Measurements from ENCODE around the gene RBM17.
A peak's percentile ranks its signal among the peaks of the same experiment; 100 is the strongest.
"Not testable (repeated sequence)": the region's sequence is repeated elsewhere in the genome, so short reads cannot be mapped to it uniquely, and the experiment has no call there.

Gene RBM17

GRCh38 chr10:6140965-6141295, 52.1 kb downstream of the RBM17 start:
- no peak overlapping the region for H2AFZ ChIP-seq (ENCODE audit: low read length)
- no peak for DNase-seq (ENCODE audit: low spot score)
- no peak overlapping the region for H2BK120ac ChIP-seq (ENCODE audit: low read depth, low read length)
- no peak overlapping the region for H3K4me2 ChIP-seq (ENCODE audit: insufficient read depth, low read length, poor library complexity, severe bottlenecking)
- peaks cover 2 to 36% of the 10 kb centered on the region in 2 donors for H3K4me1 ChIP-seq (ENCODE audit: control insufficient read depth in 2 of 2, insufficient read depth in 1 of 2, low read depth in 1 of 2, low read length in 2 of 2)
- H3K23ac ChIP-seq (ENCODE audit: low read depth, low read length, poor library complexity), result no peak overlapping the region
- peak overlapping the region; percentile 50 for H3K18ac ChIP-seq (ENCODE audit: low read length)
- no peak overlapping the region for H3K27ac ChIP-seq (replicated peaks; ENCODE audit: low read length)
- no peak overlapping the region for H4K8ac ChIP-seq (ENCODE audit: low read depth, low read length)
- H3K14ac ChIP-seq (ENCODE audit: low read length), result no peak overlapping the region
- H3K36me3 ChIP-seq (replicated peaks in 1 of 2; ENCODE audit: control insufficient read depth in 2 of 2, insufficient read depth in 2 of 2, low read length in 2 of 2), result no peaks in the 10 kb centered on the region
- H3K9ac ChIP-seq (ENCODE audit: low read depth, low read length, poor library complexity), result no peak overlapping the region
- H3K4ac ChIP-seq (ENCODE audit: low read length), result no peak overlapping the region
- WGBS, 2 donors (ENCODE audit: extremely low coverage in 2 of 2, insufficient read length in 2 of 2, insufficient replicate concordance in 1 of 2), result no CpG with 5 or more reads among the region's 8 CpGs
- H2AK5ac ChIP-seq (ENCODE audit: low read depth, low read length), result peak overlapping the region; percentile 89
- no peak overlapping the region for H2BK12ac ChIP-seq (ENCODE audit: low read length)
- H3K9me3 ChIP-seq (replicated peaks in 1 of 2; ENCODE audit: control insufficient read depth in 2 of 2, insufficient read depth in 1 of 2, low read depth in 1 of 2, low read length in 2 of 2), result no peaks in the 10 kb centered on the region
- peak overlapping the region; percentile 94 for H2BK15ac ChIP-seq (ENCODE audit: low read length)
- no peak overlapping the region for H3K4me3 ChIP-seq (ENCODE audit: low read length in 2 of 2)
- peaks cover 0 to 19% (median 0%) of the 10 kb centered on the region in 3 experiments for H3K27me3 ChIP-seq (ENCODE audit: control insufficient read depth in 3 of 3, insufficient read depth in 3 of 3, low read depth in 1 of 3, low read length in 3 of 3)
- H3K79me1 ChIP-seq (ENCODE audit: low read depth, low read length), result no peaks in the 10 kb centered on the region
- peak overlapping the region; percentile 31 for H2BK5ac ChIP-seq (ENCODE audit: low read length)
- no peak overlapping the region for H4K91ac ChIP-seq (ENCODE audit: low read depth, low read length, poor library complexity)

GRCh38 chr10:6141296-6142151, 52.7 kb downstream of the RBM17 start:
- H2AK5ac ChIP-seq (ENCODE audit: low read depth, low read length), result peak overlapping the region; percentile 89
- H2BK12ac ChIP-seq (ENCODE audit: low read length), result no peak overlapping the region
- peak overlapping the region; percentile 94 for H2BK15ac ChIP-seq (ENCODE audit: low read length)
- no peak for DNase-seq (ENCODE audit: low spot score)
- H3K14ac ChIP-seq (ENCODE audit: low read length), result no peak overlapping the region
- no peak overlapping the region for H2BK120ac ChIP-seq (ENCODE audit: low read depth, low read length)
- no peak overlapping the region for H3K4ac ChIP-seq (ENCODE audit: low read length)
- H3K4me1 ChIP-seq (ENCODE audit: control insufficient read depth in 2 of 2, insufficient read depth in 1 of 2, low read depth in 1 of 2, low read length in 2 of 2), result peaks cover 6 to 35% of the 10 kb centered on the region in 2 donors
- peak overlapping the region; percentile 31 for H2BK5ac ChIP-seq (ENCODE audit: low read length)
- H2AFZ ChIP-seq (ENCODE audit: low read length), result no peak overlapping the region
- H3K4me3 ChIP-seq (ENCODE audit: low read length in 2 of 2), result no peak overlapping the region
- H3K9ac ChIP-seq (ENCODE audit: low read depth, low read length, poor library complexity), result peak overlapping the region; percentile 33
- no peaks in the 10 kb centered on the region for H3K9me3 ChIP-seq (replicated peaks in 1 of 2; ENCODE audit: control insufficient read depth in 2 of 2, insufficient read depth in 1 of 2, low read depth in 1 of 2, low read length in 2 of 2)
- H3K4me2 ChIP-seq (ENCODE audit: insufficient read depth, low read length, poor library complexity, severe bottlenecking), result no peak overlapping the region
- no peaks in the 10 kb centered on the region for H3K36me3 ChIP-seq (replicated peaks in 1 of 2; ENCODE audit: control insufficient read depth in 2 of 2, insufficient read depth in 2 of 2, low read length in 2 of 2)
- H3K18ac ChIP-seq (ENCODE audit: low read length), result peak overlapping the region; percentile 89
- no CpG with 5 or more reads among the region's 30 CpGs for WGBS, 2 donors (ENCODE audit: extremely low coverage in 2 of 2, insufficient read length in 2 of 2, insufficient replicate concordance in 1 of 2)
- H3K23ac ChIP-seq (ENCODE audit: low read depth, low read length, poor library complexity), result no peak overlapping the region
- peaks cover 3% of the 10 kb centered on the region for H3K79me1 ChIP-seq (ENCODE audit: low read depth, low read length)
- peak overlapping the region; percentile 17 for H3K27ac ChIP-seq (replicated peaks; ENCODE audit: low read length)
- no peak overlapping the region for H4K91ac ChIP-seq (ENCODE audit: low read depth, low read length, poor library complexity)
- H4K8ac ChIP-seq (ENCODE audit: low read depth, low read length), result no peak overlapping the region
- H3K27me3 ChIP-seq (ENCODE audit: control insufficient read depth in 3 of 3, insufficient read depth in 3 of 3, low read depth in 1 of 3, low read length in 3 of 3), result peaks cover 0 to 13% (median 0%) of the 10 kb centered on the region in 3 experiments

- WGBS, 2 donors (ENCODE audit: extremely low coverage in 2 of 2, insufficient read length in 2 of 2, insufficient replicate concordance in 1 of 2), result no CpG with 5 or more reads among the region's 7 CpGs
- not testable (repeated sequence) for H3K79me1 ChIP-seq (ENCODE audit: low read depth, low read length)
Measured at GRCh38 chr10:6142186-6142585, 53.4 kb downstream of the RBM17 start.

GRCh38 chr10:6142644-6143043, 53.8 kb downstream of the RBM17 start:
- Histone ChIP-seq H3K18ac (ENCODE audit: low read length) (no peak overlapping the region), H3K9me3 (replicated peaks in 1 of 2; ENCODE audit: control insufficient read depth in 2 of 2, insufficient read depth in 1 of 2, low read depth in 1 of 2, low read length in 2 of 2) (no peaks in the 10 kb centered on the region), H3K4me1 (ENCODE audit: control insufficient read depth in 2 of 2, insufficient read depth in 1 of 2, low read depth in 1 of 2, low read length in 2 of 2) (peaks cover 6 to 32% of the 10 kb centered on the region in 2 donors), H2BK15ac (ENCODE audit: low read length) (no peak overlapping the region), H3K14ac (ENCODE audit: low read length) (no peak overlapping the region), H2BK5ac (ENCODE audit: low read length) (no peak overlapping the region), H3K27me3 (ENCODE audit: control insufficient read depth in 3 of 3, insufficient read depth in 3 of 3, low read depth in 1 of 3, low read length in 3 of 3) (peaks cover 0 to 8% (median 0%) of the 10 kb centered on the region in 3 experiments), H3K4ac (ENCODE audit: low read length) (no peak overlapping the region), H3K36me3 (replicated peaks in 1 of 2; ENCODE audit: control insufficient read depth in 2 of 2, insufficient read depth in 2 of 2, low read length in 2 of 2) (peaks cover 0 to 4% of the 10 kb centered on the region in 2 donors), H2AK5ac (ENCODE audit: low read depth, low read length) (no peak overlapping the region), H2AFZ (ENCODE audit: low read length) (no peak overlapping the region), H4K91ac (ENCODE audit: low read depth, low read length, poor library complexity) (no peak overlapping the region), H2BK120ac (ENCODE audit: low read depth, low read length) (no peak overlapping the region), H3K4me3 (ENCODE audit: low read length in 2 of 2) (no peak overlapping the region), H3K27ac (replicated peaks; ENCODE audit: low read length) (peak overlapping the region; percentile 35), H2BK12ac (ENCODE audit: low read length) (no peak overlapping the region), H4K8ac (ENCODE audit: low read depth, low read length) (no peak overlapping the region), H3K79me1 (ENCODE audit: low read depth, low read length) (peaks cover 3% of the 10 kb centered on the region), H3K4me2 (ENCODE audit: insufficient read depth, low read length, poor library complexity, severe bottlenecking) (no peak overlapping the region), H3K23ac (ENCODE audit: low read depth, low read length, poor library complexity) (no peak overlapping the region), H3K9ac (ENCODE audit: low read depth, low read length, poor library complexity) (no peak overlapping the region)
- no peak for DNase-seq (ENCODE audit: low spot score)
- no CpG with 5 or more reads among the region's 7 CpGs for WGBS, 2 donors (ENCODE audit: extremely low coverage in 2 of 2, insufficient read length in 2 of 2, insufficient replicate concordance in 1 of 2)

More at GRCh38 chr10:6142186-6142585, 53.4 kb downstream of the RBM17 start:
- peaks cover 6 to 32% of the 10 kb centered on the region in 2 donors for H3K4me1 ChIP-seq (ENCODE audit: control insufficient read depth in 2 of 2, insufficient read depth in 1 of 2, low read depth in 1 of 2, low read length in 2 of 2)
- not testable (repeated sequence) for H3K4ac ChIP-seq (ENCODE audit: low read length); H4K91ac ChIP-seq (ENCODE audit: low read depth, low read length, poor library complexity); H3K9me3 ChIP-seq (replicated peaks in 1 of 2; ENCODE audit: control insufficient read depth in 2 of 2, insufficient read depth in 1 of 2, low read depth in 1 of 2, low read length in 2 of 2); H2AFZ ChIP-seq (ENCODE audit: low read length); H3K36me3 ChIP-seq (replicated peaks in 1 of 2; ENCODE audit: control insufficient read depth in 2 of 2, insufficient read depth in 2 of 2, low read length in 2 of 2); H3K4me2 ChIP-seq (ENCODE audit: insufficient read depth, low read length, poor library complexity, severe bottlenecking); DNase-seq (ENCODE audit: low spot score); H3K18ac ChIP-seq (ENCODE audit: low read length); H3K23ac ChIP-seq (ENCODE audit: low read depth, low read length, poor library complexity); H4K8ac ChIP-seq (ENCODE audit: low read depth, low read length); H3K4me3 ChIP-seq (ENCODE audit: low read length in 2 of 2); H2BK15ac ChIP-seq (ENCODE audit: low read length); H3K9ac ChIP-seq (ENCODE audit: low read depth, low read length, poor library complexity); H2BK5ac ChIP-seq (ENCODE audit: low read length); H3K27ac ChIP-seq (replicated peaks; ENCODE audit: low read length); H2BK12ac ChIP-seq (ENCODE audit: low read length); H3K14ac ChIP-seq (ENCODE audit: low read length); H2BK120ac ChIP-seq (ENCODE audit: low read depth, low read length)
- peak overlapping the region; percentile 40 for H2AK5ac ChIP-seq (ENCODE audit: low read depth, low read length)
- peaks cover 0 to 10% (median 0%) of the 10 kb centered on the region in 3 experiments for H3K27me3 ChIP-seq (ENCODE audit: control insufficient read depth in 3 of 3, insufficient read depth in 3 of 3, low read depth in 1 of 3, low read length in 3 of 3)

All from neuronal stem cell (in vitro differentiated cells).